ENCODE results near the gene RAB6B.
"Not testable (repeated sequence)": the region's sequence is repeated elsewhere in the genome, so short reads cannot be mapped to it uniquely, and the experiment has no call there.

The RAB6B gene

DNA sequence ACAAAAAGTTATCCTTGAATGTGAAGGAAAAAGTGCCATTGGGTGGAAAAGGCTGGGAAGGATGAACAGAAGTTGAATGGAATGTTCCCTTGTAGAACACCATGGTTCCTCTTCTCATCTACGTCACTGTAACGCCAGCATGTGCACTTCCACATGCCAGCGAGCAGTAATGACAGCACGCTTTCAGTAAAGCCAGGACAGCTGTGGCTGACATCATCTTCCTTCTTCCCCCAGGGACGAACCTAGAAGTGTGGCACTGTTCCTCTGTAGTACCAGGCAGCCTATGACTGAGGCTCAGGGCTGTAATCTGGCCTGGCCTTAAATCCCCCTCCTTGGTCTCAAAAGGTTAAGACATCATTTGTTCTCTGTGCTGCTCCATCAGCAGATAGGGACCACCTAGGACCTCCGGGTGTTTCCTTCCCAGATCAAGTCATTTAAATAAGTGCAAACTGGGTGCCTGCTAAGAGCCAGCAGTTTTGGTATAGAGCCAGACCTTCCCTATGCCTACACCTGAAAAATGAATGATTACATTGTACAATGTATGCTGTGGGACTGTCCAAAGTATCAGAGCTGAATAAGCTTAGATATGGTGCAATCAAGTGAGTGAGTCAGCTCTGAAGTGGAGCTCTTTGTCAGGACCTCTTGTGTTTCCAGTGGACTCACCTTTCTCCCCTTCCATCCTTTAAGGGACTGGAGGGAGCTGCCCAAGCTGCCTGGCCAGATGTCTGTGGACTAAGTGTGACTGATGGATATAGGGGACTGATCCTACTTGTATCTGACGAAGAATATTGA is 95.7 kb downstream of the RAB6B start:
- no peak for DNase-seq

DNA sequence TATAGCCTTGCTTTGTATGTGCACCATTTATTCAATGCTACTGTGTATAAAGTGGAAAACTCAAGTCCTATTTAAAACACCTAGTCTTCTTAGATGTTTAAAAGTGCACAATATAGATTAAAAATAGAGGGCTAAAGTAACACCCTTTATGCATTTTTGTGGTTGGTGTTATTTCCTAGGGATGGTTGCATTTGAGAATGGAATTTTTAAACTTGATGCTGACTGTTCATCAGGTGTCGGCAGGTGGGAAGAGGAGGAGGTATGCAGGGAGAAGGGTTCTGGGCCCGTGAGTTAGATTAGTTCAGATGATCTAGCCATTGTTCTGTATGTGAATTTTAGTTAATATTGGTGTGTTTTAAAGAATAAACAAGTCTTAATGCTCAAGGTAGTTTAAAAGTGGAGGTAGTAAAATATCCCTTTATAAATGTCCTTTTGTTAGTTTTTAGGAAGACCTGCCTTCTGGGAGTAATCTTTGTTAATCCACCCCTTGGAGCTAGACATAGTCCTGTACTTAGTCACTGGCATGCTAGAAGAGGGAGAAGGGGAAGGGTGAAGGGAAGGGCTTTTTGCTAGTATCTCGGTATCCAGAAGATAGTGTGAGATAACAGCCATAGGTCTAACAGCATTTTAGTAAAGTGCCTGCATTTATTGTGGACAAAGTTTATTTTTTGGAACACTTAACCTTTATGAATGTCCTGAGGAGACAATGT is 98.1 kb downstream of the RAB6B start:
- DNase-seq = no peak

DNA sequence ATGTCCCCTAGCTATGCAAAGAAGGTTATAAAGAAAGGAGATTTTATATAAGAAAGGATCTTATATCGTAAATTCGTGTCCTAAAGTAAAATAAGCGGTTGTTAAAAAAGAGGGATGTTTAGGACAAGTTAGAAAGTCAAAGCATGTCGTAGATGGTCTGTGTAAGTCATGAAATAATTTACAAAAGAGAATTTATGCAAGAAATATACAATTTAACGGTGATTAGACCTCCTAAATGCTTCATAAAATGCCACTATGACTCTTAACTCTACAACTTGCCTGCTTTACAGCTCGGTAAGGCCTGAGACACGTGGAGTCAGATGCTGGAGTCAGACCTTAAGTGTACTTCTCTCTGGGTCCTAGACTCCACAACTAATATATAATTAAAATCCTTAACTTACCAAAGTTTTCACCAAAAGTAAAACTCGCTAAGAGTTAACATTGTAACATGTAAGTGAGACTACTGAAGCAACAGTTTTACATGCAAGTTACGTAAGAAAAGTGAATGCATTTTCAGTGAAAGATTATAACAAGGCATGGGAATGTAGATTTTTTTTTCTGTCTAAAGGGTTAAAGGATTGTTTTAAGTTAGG is 103.4 kb downstream of the RAB6B start:
- DNase-seq = no peak

DNA sequence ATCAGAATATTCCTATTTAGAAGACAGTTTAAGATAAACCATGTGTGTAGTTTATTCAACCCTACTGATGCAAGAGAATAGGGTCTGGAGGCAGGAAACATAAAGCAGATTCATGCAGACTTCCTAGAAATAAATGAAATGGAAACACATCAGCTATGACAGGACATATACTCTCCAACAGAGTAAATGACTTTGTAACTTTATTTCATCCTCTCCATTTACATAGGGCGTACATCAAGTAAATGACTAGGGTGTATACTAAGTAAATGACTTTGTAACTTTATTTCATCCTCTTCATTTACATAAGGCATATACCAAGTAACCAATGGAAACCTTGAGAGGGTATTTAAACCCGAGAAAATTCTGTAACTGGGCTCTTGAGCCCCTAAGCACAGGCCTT is 107.7 kb downstream of the RAB6B start:
- DNase-seq = no peak

DNA sequence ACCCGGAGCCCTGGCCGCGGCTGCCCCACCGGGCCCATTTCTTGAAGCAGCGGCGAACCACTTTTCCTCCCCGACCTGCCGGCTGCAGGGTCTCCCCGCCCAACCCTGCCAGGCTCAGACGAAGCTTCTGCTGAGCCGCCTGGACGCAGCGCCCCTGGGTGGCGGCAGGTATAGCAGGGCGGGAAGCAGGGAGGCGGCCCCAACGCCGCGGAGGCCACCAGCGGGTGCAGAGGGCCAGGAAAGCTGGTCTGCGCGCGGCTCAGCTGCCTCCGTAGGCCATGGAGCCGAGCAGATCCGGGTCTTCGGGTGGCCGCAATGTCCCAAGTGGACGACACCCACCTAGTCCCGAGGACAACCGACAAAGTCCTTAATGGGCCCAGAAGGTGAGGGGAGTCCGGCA is 111.9 kb downstream of the RAB6B start:
- DNase-seq = no peak

DNA sequence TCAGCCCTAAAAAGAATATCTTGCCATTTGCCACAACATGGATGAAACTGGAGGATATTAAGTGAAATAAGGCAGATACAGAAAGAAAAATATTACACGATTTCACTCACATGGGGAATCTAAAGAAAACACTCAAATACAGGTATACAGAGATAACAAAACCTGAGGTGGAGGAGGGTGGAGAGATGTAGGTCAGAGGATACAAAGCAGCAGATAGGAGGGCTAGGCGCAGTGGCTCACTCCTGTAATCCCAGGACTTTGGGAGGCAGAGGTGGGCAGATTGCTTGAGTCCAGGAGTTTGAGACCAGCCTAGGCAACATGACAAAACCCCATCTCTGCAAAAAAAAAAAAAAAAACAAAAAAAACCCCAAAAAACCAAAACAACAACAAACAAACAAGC is 113.2 kb downstream of the RAB6B start:
- no peak for DNase-seq

DNA sequence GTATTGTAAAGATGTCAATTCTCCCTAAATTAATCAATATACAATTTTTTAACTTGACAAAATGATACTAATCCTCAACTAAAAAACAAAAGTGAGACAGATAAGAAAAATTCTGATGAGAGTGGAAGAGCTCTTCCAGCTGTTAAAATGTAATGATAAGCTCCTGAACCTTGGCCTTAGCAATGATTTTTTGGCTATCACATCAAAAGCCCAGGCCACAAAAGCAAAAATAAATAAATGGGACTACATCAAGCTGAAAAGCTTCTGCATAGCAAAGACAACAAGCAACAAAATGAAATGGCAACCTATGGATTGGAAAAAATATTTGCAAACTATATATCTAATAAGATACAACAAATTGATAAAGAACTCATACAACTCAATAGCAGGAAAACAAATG is 114.1 kb downstream of the RAB6B start:
- no peak for DNase-seq

DNA sequence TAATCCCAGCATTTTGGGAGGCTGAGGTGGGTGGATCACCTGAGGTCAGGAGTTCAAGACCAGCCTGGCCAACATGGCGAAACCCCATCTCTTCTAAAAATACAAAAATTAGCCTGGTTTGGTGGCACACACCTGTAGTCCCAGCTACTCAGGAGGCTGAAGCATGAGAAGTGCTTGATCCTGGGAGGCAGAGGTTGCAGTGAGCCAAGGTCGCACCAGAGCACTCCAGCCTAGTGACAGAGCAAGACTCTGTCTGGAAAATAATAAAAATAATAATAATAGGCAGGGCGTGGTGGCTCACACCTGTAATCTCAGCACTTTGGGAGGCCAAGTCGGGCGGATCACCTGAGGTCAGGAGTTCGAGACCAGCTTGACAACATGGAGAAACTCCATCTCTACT is 114.9 kb downstream of the RAB6B start:
- DNase-seq = not testable (repeated sequence)

DNA sequence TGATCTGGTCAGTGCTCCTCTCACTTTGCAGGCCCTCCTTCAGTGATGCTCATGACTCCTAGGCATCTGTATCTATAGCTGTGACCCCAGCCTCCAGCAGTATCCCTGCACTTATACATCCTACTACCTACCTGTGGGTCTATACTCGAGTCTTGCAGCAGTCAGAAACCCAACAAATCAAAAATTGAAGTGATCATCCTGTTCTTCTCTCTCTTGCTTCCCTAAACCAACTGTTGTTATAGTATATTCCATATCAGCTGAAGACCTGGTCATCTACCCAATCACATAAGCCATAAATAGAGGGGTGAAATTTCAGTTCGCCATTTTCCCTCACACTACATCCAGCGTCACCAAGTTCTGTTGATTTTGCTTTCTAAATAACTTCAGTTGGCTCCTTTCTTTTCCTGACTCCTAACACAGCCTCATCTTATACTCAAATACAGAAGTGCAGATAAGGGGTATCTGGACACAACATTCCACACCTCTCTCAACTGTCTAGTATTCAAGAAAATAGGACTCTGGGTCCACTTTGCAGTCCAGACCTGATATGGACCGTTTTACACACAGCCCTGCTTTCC is 116.0 kb downstream of the RAB6B start:
- DNase-seq = no peak

DNA sequence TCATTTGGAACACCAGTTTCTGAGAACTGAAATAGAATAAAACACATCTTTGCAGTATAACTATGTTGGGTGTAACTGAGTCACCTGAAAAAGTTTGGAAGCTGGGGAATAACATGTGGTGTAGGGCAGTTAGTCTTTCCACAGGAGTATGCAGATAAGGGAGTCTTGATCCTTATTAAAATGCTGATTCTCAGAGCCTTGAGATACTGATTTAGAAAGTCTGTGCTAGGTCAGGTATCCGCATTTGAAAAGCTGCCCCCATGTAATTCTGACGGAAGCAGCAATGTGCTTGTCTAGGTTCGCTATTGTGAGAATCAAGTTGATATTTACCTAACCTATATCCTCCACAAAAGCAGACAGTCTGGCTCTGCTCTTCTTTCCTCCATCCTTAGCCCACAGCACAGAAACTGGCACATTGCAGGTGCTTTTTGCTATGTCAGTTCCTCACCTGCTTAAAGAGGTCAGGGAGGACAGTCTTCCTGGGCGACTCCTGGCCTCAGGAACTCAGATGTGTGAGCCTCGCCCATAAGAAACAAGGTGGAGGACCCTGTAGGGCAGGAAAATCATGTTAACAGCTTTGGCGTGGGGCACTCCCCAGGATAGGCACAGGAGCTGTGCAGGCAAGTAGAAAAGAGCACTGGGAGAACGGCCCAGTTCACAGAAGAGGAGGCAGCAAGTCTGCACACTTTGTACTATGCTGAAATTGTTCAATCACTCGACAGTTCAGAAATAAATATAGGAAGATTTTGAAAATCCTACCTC is 117.7 kb downstream of the RAB6B start:
- DNase-seq = no peak

DNA sequence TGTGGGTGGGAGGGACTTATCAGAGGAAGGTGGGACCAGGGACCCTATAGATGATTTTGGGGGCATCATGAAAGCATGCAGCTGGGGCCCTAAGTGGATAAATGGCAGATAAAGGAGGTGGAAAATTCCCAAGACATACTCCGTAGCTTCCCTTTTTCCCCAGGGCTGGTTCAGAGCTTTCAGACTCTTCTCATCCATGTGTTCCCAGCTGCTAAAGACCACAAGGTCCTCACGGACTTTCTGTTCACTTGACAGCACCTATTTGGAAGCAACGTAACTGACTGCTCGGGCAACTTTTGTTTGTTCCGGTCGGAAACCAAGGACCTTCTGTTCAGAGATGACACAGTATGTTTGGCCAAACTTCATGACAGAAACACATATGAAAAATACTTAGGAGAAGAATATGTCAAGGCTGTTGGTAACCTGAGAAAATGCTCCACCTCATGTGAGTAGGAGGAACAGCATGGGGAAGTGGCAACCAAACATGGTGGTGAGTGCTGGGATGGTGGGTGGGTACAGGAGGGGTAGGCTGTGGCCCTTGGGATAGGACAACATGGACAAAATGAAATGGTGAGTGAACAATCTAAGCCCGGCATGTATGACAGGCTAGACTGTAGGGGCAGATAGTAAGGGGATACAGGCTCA is 118.8 kb downstream of the RAB6B start:
- DNase-seq = no peak

DNA sequence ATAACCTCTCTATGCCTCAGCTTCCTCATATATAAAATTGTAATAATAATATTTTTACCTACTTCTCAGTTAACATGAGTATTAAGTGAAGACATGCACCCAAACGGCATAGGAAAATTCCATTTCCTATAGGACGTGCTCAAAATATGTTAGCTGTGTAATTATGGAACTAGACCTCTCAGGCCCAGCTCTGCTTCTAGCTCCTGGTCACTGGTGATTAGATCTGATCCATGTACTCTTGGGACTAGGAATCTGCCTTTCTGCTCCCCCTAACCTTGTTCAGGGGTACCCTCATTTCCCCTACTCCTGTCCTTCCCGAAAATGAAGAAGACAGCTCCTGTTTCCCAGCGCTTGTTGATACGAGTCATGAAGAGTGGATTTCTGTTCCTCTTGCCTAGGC is 119.8 kb downstream of the RAB6B start:
- no peak for DNase-seq

DNA sequence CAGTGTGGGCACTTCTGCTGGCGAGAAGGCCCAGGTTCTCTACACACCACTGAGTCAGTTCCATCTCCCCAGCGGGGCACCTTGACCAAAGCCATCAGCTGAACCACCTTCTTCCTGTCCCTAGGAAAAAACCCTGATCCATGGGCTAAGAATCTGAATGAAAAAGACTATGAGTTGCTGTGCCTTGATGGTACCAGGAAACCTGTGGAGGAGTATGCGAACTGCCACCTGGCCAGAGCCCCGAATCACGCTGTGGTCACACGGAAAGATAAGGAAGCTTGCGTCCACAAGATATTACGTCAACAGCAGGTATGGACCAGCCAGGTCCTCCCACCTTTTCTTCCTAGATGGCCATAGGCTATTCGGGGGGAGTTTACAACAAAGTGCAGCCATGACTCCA is 120.4 kb downstream of the RAB6B start:
- no peak for DNase-seq
